GM12878 (cell line): ENCODE results near the gene BBS1. TPM values are rescaled to one million over a fixed set of nuclear protein-coding genes. Genes with fewer than 3 reads are reported as not detected.

Experiments
- ATAC-seq: fragments of 200-7000 bp; cut with Tn5 transposase; 3 replicates; pipeline ENCODE4 v1.9.1; 2020; ENCODE audit warnings: mild to moderate bottlenecking, moderate library complexity
- BruUV-seq: library from RNA; stranded (reverse); fragments of 400-500 nt; replicated peaks from 2 replicates; lab custom pipeline; 2021; lab: Mats Ljungman, UMichigan
- CTCF ChIA-PET: fragments of 300-600 bp; sonication (Branson Sonifier 250); formaldehyde crosslinking; extraction: SDS; loops from one replicate; lab custom pipeline; 2021; ENCODE audit warnings: inconsistent platforms; lab: Yijun Ruan, JAX
- POLR2A ChIA-PET: fragments of 350-600 bp; formaldehyde crosslinking; extraction: SDS; loops from one replicate; lab custom pipeline; 2021; ENCODE audit warnings: inconsistent platforms; lab: Charles Lee
- RAD21 ChIA-PET: fragments of 300-600 bp; sonication (Branson Sonifier 250); formaldehyde crosslinking; loops from one replicate; lab custom pipeline; 2023; ENCODE audit warnings: antibody characterized with exemption; ENCODE audit not compliant: unreplicated experiment; lab: Charles Lee
- SMC1A ChIA-PET: fragments of 300-600 bp; sonication (Branson Sonifier 250); formaldehyde crosslinking; loops from one replicate; lab custom pipeline; 2023; ENCODE audit not compliant: unreplicated experiment, uncharacterized antibody; lab: Charles Lee
- DNase-seq: peaks from one replicate; pipeline ENCODE4 v3.0.0-alpha.2; 2011; ENCODE audit warnings: low read depth, low spot score
- FAIRE-seq: peaks from 3 replicates; lab custom pipeline; 2011; peaks lifted over from hg19 to GRCh38; lab: Jason Lieb, UNC
- H2AFZ ChIP-seq: 2 replicates; pipeline ENCODE4 v1.6.0; 2011; ENCODE audit warnings: low read depth, low read length, control low read depth; ENCODE audit not compliant: control insufficient read depth
- H3K27ac ChIP-seq: 2 replicates; pipeline ENCODE4 v1.5.1; 2011; ENCODE audit warnings: control low read depth; ENCODE audit not compliant: control insufficient read depth, insufficient read depth
- H3K27me3 ChIP-seq, 2 experiments: replicated peaks in 1 of 2; 2 replicates each; pipeline versions ENCODE4 v1.6.0 to v1.6.1; 2011; ENCODE audit warnings: low read length in 1 of 2; ENCODE audit not compliant: control insufficient read depth in 2 of 2, insufficient read depth in 2 of 2
- H3K36me3 ChIP-seq, 2 experiments: 2 replicates each; pipeline ENCODE4 v1.5.1; 2011; ENCODE audit warnings: low read length in 1 of 2; ENCODE audit not compliant: control insufficient read depth in 2 of 2, insufficient read depth in 2 of 2
- H3K4me1 ChIP-seq: 2 replicates; pipeline ENCODE4 v1.6.1; 2011; ENCODE audit warnings: mild to moderate bottlenecking, low read length, moderate library complexity, mixed read lengths; ENCODE audit not compliant: control insufficient read depth, insufficient read depth
- H3K4me2 ChIP-seq: 2 replicates; pipeline ENCODE4 v1.6.0; 2011; ENCODE audit warnings: control low read depth; ENCODE audit not compliant: control insufficient read depth, insufficient read depth
- H3K4me3 ChIP-seq: fragments of 200-600 bp; sonication (generic); 2 replicates; pipeline ENCODE4 v1.5.1; 2016
- H3K79me2 ChIP-seq: 2 replicates; pipeline ENCODE4 v1.6.0; 2011; ENCODE audit warnings: low read length; ENCODE audit not compliant: control insufficient read depth, insufficient read depth
- H3K9ac ChIP-seq: 2 replicates; pipeline ENCODE4 v1.8.0; 2011; ENCODE audit warnings: low read length, control low read depth, mixed read lengths; ENCODE audit not compliant: control insufficient read depth, insufficient read depth
- H3K9me3 ChIP-seq: replicated peaks from 3 replicates; pipeline ENCODE4 v1.5.1; 2011; ENCODE audit warnings: mild to moderate bottlenecking, low read length; ENCODE audit not compliant: control insufficient read depth, insufficient read depth
- H4K20me1 ChIP-seq: 2 replicates; pipeline ENCODE4 v1.6.0; 2011; ENCODE audit not compliant: control insufficient read depth, insufficient read depth
- CEBPZ ChIP-seq: fragments of 150-350 bp; IDR thresholded peaks from 2 replicates; pipeline ENCODE4 v1.6.1; 2016; ENCODE audit warnings: low read depth, low read length
- KDM1A ChIP-seq: fragments of 200-600 bp; sonication (generic); IDR thresholded peaks from 2 replicates; pipeline ENCODE4 v1.6.1; 2016; ENCODE audit warnings: borderline replicate concordance
- MEF2B ChIP-seq: fragments of 450-650 bp; IDR thresholded peaks from 2 replicates; pipeline ENCODE4 v1.6.1; 2018; ENCODE audit warnings: mild to moderate bottlenecking, moderate library complexity; ENCODE audit not compliant: partially characterized antibody, poor library complexity, severe bottlenecking
- MTA2 ChIP-seq: fragments of 450-650 bp; IDR thresholded peaks from 2 replicates; pipeline ENCODE4 v1.6.1; 2016; ENCODE audit warnings: low read depth, mild to moderate bottlenecking, moderate library complexity
- NFIC ChIP-seq: IDR thresholded peaks from 2 replicates; pipeline ENCODE4 v1.6.1; 2012; ENCODE audit warnings: low read depth, mild to moderate bottlenecking, inconsistent platforms, low read length, moderate library complexity
- POLR2A ChIP-seq: IDR thresholded peaks from 2 replicates; pipeline ENCODE4 v1.6.1; 2011; ENCODE audit warnings: low read depth, mild to moderate bottlenecking, low read length
- POLR2AphosphoS5 ChIP-seq: IDR thresholded peaks from 2 replicates; pipeline ENCODE4 v1.6.1; 2011; ENCODE audit warnings: mild to moderate bottlenecking, low read length, inconsistent platforms
- POU2F2 ChIP-seq: IDR thresholded peaks from 3 replicates; pipeline ENCODE4 v1.6.1; 2011; ENCODE audit warnings: low read depth, mild to moderate bottlenecking, low read length, borderline replicate concordance
- SIX5 ChIP-seq: IDR thresholded peaks from 2 replicates; pipeline ENCODE4 v1.6.1; 2011; ENCODE audit warnings: mild to moderate bottlenecking, low read depth, low read length, moderate library complexity; ENCODE audit not compliant: severe bottlenecking
- WRNIP1 ChIP-seq: IDR thresholded peaks from 2 replicates; pipeline ENCODE4 v1.6.1; 2011; ENCODE audit warnings: low read depth, low read length, improper control_type of control experiment, borderline replicate concordance
- ZSCAN29 ChIP-seq: fragments of 450-650 bp; IDR thresholded peaks from 2 replicates; pipeline ENCODE4 v1.6.1; 2017; ENCODE audit warnings: mild to moderate bottlenecking, moderate library complexity
- WGBS: methylation state at CpG from one replicate; pipeline ENCODE4 v1.1.6; 2016; ENCODE audit warnings: low lambda C conversion rate; ENCODE audit not compliant: insufficient replicate concordance, insufficient coverage; ENCODE audit errors: missing lambda C conversion rate; 5-methylcytosine and 5-hydroxymethylcytosine counted together
- in situ Hi-C: fragments of 300-500 bp; cut with MboI; formaldehyde crosslinking; loops from 9 replicates; pipeline ENCODE4 v1.14.3; 2018; ENCODE audit warnings: mixed read lengths
- intact Hi-C: fragments of 100-400 bp; cut with micrococcal nuclease; formaldehyde crosslinking; loops from one replicate; pipeline ENCODE4 v1.14.2; 2022; ENCODE audit not compliant: unreplicated experiment
- polyA plus RNA-seq, 11 experiments: library from polyadenylated mRNA; depleted of rRNA in 4 of 11; unstranded in 6 of 11; stranded (reverse) in 5 of 11; fragments of >200 nt; fragmentation: Nextera tagmentation in 4 of 11; fragmentation: Illumina TruSeq in 1 of 11; extraction: Ambion mirVana in 4 of 11; extraction: Trizol in 1 of 11; gene quantifications; 1 replicate in 1 of 11; 2 replicates in 10 of 11; pipeline versions ENCODE4 v1.2.1 to v1.2.3, GENCODE V29; 2011 to 2016; ENCODE audit warnings: inconsistent platforms in 2 of 11, missing spikeins in 2 of 11, low read depth in 1 of 11
- total RNA-seq, 4 experiments: library from RNA; depleted of rRNA in 3 of 4; stranded (reverse); fragments of >200 nt in 3 of 4; fragmentation: Illumina TruSeq in 1 of 4; extraction: Trizol in 1 of 4; gene quantifications; 2 replicates each; pipeline versions ENCODE4 v1.2.1 to v1.2.3, GENCODE V29; 2013 to 2021

Gene BBS1
- total and polyA plus RNA-seq, 10 of the 15 experiments (the other 5 are each of a cell fraction or from before 2014, with no cell fraction given), result 2.5 to 14.7 (median 8.7) TPM

- Histone ChIP-seq H3K9ac (no peak overlapping the region), H4K20me1 (no peaks in the 10 kb centered on the region), H3K27ac (no peak overlapping the region), H3K9me3 (no peaks in the 10 kb centered on the region), H3K4me1 (no peaks in the 10 kb centered on the region)
- ATAC-seq (no peak), DNase-seq (no peak)
- POLR2A ChIA-PET, result no interaction called here
- TF ChIP-seq KDM1A (no peak), WRNIP1 (no peak), POLR2A (no peak), POLR2AphosphoS5 (no peak), NFIC (no peak), SIX5 (no peak), MEF2B (no peak), ZSCAN29 (no peak), POU2F2 (no peak), MTA2 (no peak), CEBPZ (no peak)
- TF ChIP-seq, all 136 proteins: peak for 0
- ChIA-PET CTCF (interaction anchor here (1.3 kb wide), 1 partner anchor 50 kb away, joined by 4 read pairs; the partner anchor contains the start of gene MRPL11), SMC1A (no interaction called here), RAD21 (no interaction called here)
- Histone ChIP-seq H3K36me3 (peaks cover 11 to 30% of the 10 kb centered on the region in 2 experiments; a peak in 3 of 4 replicates), H3K27me3 (no peaks in the 10 kb centered on the region), H2AFZ (no peak overlapping the region), H3K4me2 (no peak overlapping the region), H3K4me3 (no peak overlapping the region), H3K79me2 (no peaks in the 10 kb centered on the region)
- in situ Hi-C loops, result no loop called here
- intact Hi-C loops, result no loop called here
- WGBS, result 99% methylated on average over 10 of the region's 10 CpGs
- FAIRE-seq, result no peak
- BruUV-seq, result no TSS peak
Observed at GRCh38 chr11:66488957-66489356, 21.5 kb upstream of the BBS1 start.
